Effector memory CD4-positive, alpha-beta T cell (primary cell): ENCODE results near the gene PAN3.

Experiments used
- DNase-seq, 3 donors: peaks; one replicate each; pipeline ENCODE4 v3.0.0-alpha.2; 2020
- H3K27ac ChIP-seq: 2 replicates; pipeline ENCODE4 v1.7.0; 2013; ENCODE audit warnings: mild to moderate bottlenecking, low read length, moderate library complexity; ENCODE audit not compliant: insufficient read depth, poor library complexity, severe bottlenecking
- H3K27me3 ChIP-seq: replicated peaks from 2 replicates; pipeline ENCODE4 v1.7.0; 2013; ENCODE audit warnings: mild to moderate bottlenecking, low read length; ENCODE audit not compliant: insufficient read depth, control insufficient read depth, poor library complexity, severe bottlenecking
- H3K36me3 ChIP-seq: 2 replicates; pipeline ENCODE4 v1.7.0; 2013; ENCODE audit warnings: mild to moderate bottlenecking, low read length, moderate library complexity; ENCODE audit not compliant: control insufficient read depth, insufficient read depth
- H3K4me1 ChIP-seq: 2 replicates; pipeline ENCODE4 v1.7.0; 2013; ENCODE audit warnings: low read length, mild to moderate bottlenecking; ENCODE audit not compliant: control insufficient read depth, insufficient read depth, poor library complexity, severe bottlenecking
- H3K4me3 ChIP-seq: 2 replicates; pipeline ENCODE4 v1.7.0; 2013; ENCODE audit warnings: low read length, low read depth, mild to moderate bottlenecking; ENCODE audit not compliant: insufficient read depth, poor library complexity, severe bottlenecking
- H3K9me3 ChIP-seq: 2 replicates; pipeline ENCODE4 v1.7.0; 2013; ENCODE audit warnings: mild to moderate bottlenecking, low read length, moderate library complexity; ENCODE audit not compliant: control insufficient read depth
- total RNA-seq, 3 donors: gene quantifications; one replicate each; lab custom pipeline; 2026; lab: John Stamatoyannopoulos, UW

The PAN3 gene, protein sequence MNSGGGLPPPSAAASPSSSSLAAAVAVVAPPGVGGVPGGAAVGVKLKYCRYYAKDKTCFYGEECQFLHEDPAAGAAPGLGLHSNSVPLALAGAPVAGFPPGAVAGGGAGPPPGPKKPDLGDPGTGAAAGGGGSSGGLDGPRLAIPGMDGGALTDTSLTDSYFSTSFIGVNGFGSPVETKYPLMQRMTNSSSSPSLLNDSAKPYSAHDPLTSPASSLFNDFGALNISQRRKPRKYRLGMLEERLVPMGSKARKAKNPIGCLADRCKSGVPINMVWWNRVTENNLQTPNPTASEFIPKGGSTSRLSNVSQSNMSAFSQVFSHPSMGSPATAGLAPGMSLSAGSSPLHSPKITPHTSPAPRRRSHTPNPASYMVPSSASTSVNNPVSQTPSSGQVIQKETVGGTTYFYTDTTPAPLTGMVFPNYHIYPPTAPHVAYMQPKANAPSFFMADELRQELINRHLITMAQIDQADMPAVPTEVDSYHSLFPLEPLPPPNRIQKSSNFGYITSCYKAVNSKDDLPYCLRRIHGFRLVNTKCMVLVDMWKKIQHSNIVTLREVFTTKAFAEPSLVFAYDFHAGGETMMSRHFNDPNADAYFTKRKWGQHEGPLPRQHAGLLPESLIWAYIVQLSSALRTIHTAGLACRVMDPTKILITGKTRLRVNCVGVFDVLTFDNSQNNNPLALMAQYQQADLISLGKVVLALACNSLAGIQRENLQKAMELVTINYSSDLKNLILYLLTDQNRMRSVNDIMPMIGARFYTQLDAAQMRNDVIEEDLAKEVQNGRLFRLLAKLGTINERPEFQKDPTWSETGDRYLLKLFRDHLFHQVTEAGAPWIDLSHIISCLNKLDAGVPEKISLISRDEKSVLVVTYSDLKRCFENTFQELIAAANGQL
- total RNA-seq, result 96.5 to 109 (median 106) reads per million in 3 donors

DNA sequence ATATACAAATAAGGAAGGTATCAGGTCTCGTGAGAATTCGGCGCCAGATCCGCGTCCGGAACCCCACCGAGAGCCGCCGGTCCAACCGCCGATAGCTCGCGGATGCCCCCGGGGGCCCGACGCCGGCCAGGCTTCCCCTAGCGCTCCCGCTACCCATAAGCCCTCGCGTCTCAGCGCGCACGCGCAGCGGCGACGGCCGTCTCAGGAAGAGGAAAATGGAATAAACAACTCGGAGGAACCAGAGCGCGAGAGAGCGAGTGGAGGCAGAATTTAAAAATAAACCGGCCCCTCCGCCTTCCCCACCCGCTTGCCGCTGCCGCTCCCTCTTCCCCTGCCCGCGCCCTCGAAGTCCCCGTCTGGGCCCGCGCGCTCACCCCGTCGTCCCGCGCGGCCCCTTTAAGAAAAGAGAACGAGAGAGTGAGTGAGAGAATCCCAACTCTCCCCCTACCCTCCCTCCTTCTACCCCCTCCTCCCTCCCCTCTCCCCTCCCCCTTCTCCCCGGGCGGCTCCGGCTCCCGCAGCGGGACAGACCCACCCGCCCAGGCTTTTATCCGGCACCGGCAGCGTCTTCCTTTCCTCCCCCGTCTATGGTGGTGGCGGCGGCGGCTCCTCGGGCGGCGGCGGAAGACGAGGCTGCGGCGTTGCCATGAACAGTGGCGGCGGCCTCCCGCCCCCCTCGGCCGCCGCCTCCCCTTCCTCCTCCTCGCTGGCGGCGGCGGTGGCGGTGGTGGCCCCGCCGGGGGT is at the start of gene PAN3:
TSS of gene PAN3 (plus strand) at position 534 of the 744 bp plus-strand sequence. CDS start at position 647, 113 bp downstream.
- peaks cover 20% of the 10 kb centered on the region for H3K4me1 ChIP-seq
- peak within 1 kb of the TSS; percentile 97 for H3K4me3 ChIP-seq
- peak; percentile 86 to 90 (median 88) for DNase-seq
- no peaks in the 10 kb centered on the region for H3K9me3 ChIP-seq
- H3K36me3 ChIP-seq, result no peaks in the 10 kb centered on the region
- peak within 1 kb of the TSS; percentile 99 for H3K27ac ChIP-seq
- no peaks in the 10 kb centered on the region for H3K27me3 ChIP-seq

DNA sequence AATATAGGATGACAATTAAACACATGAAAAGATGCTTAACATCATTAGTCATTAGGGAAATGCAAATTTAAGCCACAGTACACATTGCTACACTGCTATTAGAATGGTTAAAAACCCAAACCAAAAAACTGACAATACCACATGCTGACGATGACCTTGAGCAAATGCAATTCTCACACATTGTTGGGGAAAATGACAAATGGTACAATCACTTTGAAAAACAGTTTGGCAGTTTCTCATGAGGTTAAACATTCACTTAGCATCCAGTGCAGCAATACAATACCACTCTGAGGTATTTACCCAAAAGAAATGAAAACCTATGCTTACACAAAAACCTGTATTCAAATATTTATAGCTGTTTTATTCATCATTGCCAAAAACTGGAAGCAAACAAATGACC is 49.3 kb upstream of the PAN3 start:
- no peak overlapping the region for H3K27ac ChIP-seq
- no peaks in the 10 kb centered on the region for H3K4me1 ChIP-seq
- H3K4me3 ChIP-seq, result no peak overlapping the region
- no peaks in the 10 kb centered on the region for H3K36me3 ChIP-seq
- no peaks in the 10 kb centered on the region for H3K27me3 ChIP-seq
- DNase-seq, result no peak
- no peaks in the 10 kb centered on the region for H3K9me3 ChIP-seq

DNA sequence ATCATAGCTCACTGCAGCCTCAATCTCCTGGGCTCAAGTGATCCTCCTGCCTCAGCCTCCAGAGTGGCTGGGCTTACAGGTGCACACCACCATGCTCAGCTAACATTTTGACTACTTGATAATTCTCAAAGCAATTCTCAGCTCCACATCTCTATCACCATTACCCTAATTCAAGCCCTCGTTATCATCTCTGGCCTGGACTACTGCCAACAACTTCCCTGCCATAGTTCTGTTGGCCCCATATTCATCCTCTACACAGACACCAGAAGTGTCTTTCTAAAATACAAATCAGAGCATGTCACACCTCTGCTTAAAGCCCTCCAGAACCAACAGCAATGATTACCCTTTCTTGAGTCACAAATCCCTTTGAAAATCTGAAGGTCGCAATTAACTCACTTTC is 45.9 kb upstream of the PAN3 start:
- Histone ChIP-seq H3K4me3 (no peak overlapping the region), H3K4me1 (no peaks in the 10 kb centered on the region), H3K36me3 (no peaks in the 10 kb centered on the region), H3K27me3 (peaks cover 4% of the 10 kb centered on the region), H3K9me3 (no peaks in the 10 kb centered on the region), H3K27ac (no peak overlapping the region)
- DNase-seq, result no peak

DNA sequence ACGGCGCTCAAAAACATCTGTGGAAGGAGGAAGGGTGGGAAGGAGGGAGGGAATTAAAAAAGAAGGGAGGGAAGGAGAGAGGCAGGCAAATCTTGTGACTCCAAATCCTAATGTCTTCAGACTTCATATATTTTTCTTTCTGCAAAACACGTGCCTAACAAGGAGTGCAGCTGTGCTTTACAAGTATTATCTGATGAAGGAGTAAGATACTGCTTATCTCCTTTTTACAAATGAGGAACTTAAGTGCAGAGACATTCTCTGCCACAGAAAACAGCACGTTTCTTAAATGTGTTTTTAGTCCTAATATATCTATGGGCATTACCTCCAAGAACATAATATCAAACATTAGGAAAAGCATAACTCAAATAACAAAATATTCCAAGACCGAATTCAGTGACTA is 44.5 kb upstream of the PAN3 start:
- Histone ChIP-seq H3K9me3 (no peaks in the 10 kb centered on the region), H3K36me3 (no peaks in the 10 kb centered on the region), H3K27me3 (peaks cover 10% of the 10 kb centered on the region), H3K4me3 (no peak overlapping the region), H3K27ac (no peak overlapping the region), H3K4me1 (no peaks in the 10 kb centered on the region)
- no peak for DNase-seq

DNA sequence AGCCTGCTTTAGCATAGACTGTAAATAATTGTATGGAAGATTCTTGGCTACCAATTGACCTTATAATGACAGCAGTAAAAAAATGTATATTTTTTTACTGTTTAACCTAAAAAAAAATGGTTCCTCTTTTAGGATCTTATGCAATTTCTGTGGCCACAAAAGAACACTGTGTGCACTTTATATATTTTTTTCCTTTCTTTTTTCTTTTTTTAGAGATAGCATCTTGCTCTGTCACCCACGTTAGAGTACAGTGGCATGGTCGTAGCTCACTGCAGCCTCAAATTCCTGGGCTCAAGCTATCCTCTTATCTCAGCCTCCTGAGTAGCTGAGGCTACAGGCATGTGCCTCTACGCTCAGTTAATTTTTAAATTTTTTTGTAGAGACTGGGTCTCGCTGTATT is 44.0 kb upstream of the PAN3 start:
- Histone ChIP-seq H3K4me3 (no peak overlapping the region), H3K9me3 (no peaks in the 10 kb centered on the region), H3K4me1 (peaks cover under 1% of the 10 kb centered on the region), H3K27me3 (peaks cover 12% of the 10 kb centered on the region), H3K27ac (no peak overlapping the region), H3K36me3 (no peaks in the 10 kb centered on the region)
- DNase-seq, result no peak

DNA sequence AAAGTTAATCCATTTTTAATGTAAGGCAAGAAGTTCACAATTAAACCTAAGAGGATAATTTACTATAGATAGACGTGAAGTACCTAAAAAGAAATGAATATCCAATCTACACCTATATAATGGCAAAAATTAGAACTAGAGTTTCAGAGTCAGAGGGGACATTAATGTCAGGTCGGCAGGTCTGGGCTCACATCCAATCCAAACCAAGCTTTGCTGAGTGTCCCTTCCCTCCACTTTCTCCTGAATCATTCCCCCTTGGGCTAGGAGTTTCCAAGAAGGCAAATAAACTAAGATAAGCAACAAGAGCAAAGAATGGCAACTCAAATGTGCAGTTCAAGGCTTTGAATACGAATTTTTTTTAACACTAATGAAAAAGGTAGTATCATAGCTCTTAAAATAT is 40.8 kb upstream of the PAN3 start:
- DNase-seq, result no peak
- Histone ChIP-seq H3K27me3 (peaks cover 33% of the 10 kb centered on the region), H3K9me3 (no peaks in the 10 kb centered on the region), H3K4me3 (no peak overlapping the region), H3K27ac (no peak overlapping the region), H3K4me1 (peaks cover 13% of the 10 kb centered on the region), H3K36me3 (no peaks in the 10 kb centered on the region)

DNA sequence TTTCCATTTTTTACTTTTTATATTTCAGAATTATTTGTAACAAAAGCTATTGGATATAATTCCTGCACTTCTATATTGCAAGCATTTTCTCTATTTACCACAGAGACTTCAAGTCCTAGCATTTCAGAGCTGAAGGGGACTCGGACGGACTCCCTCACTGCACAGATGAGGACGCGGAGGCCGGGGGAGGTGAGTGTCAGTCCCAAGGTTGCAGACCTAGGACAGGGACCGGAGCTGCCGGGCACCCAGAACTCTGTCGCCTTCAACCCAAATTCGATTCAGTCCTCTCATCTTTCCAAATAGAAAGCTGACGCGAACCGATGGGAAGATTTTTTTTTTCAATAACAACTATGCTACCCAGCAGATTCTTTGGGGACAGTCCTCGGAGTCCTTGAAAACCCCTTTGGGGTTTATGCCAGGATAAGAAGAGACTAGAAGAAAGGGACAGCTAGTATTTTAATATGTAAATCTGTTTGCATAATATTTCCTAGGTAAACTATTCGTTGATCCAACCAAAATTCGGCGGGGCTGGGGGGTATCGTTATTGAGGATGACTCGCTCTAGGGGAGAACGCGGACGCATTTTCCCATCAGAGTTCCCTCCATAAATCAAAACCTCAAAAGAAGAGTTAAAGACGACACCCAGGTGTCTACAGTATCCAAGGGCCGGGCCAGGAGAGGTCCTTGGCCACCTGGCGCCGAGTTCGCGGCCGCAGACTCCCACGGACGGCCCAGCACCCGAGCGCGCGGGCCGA is 38.8 kb upstream of the PAN3 start:
- Histone ChIP-seq H3K27me3 (peaks cover 36% of the 10 kb centered on the region), H3K27ac (no peak overlapping the region), H3K4me1 (peaks cover 13% of the 10 kb centered on the region), H3K9me3 (no peaks in the 10 kb centered on the region), H3K4me3 (peak overlapping the region; percentile 52), H3K36me3 (no peaks in the 10 kb centered on the region)
- no peak for DNase-seq

DNA sequence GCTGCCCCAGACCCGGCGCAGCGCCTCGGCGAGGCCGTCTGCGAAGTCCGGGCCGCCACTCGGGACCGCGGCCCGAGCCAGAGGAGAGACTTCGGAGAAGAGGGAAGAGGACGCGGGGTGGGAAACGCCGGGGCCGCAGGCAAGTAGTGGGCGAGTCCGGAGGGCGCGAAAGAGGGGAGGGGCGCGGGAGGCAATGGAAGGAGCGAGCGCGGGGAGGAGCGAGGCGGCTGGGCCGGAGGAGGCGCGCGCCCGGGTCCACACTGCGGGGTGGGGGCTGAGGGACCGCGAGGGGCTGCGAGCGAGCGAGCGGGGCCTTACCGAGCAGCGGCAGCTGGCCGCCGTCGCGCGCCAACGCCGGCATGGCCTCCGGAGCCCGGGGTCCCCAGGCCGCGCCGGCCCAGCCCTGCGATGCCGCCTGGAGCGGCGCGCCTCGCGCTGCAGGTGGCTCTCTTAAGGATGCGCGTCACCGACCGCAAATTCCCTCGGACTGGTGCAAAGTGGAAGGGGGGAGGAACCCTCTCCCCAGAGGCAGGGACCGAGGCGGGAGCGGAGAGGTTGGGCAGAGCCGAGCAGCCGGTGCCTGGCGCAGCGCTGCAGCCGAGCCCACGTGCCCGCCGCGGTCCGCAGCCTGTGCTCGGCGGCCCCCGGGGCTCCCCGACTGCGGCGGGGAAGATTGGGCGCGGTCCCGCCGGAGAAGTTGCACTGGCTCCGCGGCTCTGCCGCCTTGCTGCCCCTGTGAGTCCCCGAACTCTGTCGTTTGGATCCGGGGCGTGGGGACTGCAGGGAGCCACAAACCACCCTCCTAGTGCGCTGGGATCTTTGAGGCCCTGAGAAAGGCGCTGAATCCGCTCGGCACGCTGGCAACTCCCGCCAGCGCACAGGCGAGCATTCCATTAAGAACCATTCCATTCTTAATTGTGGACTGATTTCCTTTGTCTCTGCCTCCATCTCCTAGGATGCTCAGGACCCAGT is 37.9 kb upstream of the PAN3 start, which contains the start of gene FLT3:
TSS of gene FLT3 (minus strand) at position 427 of the 972 bp plus-strand sequence. CDS start at position 361, 66 bp downstream.
- Histone ChIP-seq H3K4me3 (peak within 1 kb of the TSS; percentile 52), H3K27me3 (peaks cover 36% of the 10 kb centered on the region), H3K9me3 (no peaks in the 10 kb centered on the region), H3K27ac (no peak within 1 kb of the TSS), H3K4me1 (peaks cover 13% of the 10 kb centered on the region), H3K36me3 (no peaks in the 10 kb centered on the region)
- DNase-seq, result no peak
